Peyer's patch (tissue), 4 donors: ENCODE data around the gene PYDC2.

Source experiments
- POLR2A ChIP-seq, 2 donors: fragments of 450-650 bp; IDR thresholded peaks; one replicate each; pipeline ENCODE4 v1.5.1; 2017; ENCODE audit warnings: antibody characterized with exemption in 2 of 2, mild to moderate bottlenecking in 2 of 2, moderate library complexity in 2 of 2
- TF ChIP-seq, protein P1 (sequence below), 6 experiments: fragments of 450-650 bp in 4 of 6; fragments of 200-600 bp in 2 of 6; sonication (generic) in 1 of 6; IDR thresholded peaks; one replicate each; pipeline ENCODE4 v1.5.1; 2017 to 2019; ENCODE audit warnings: antibody characterized with exemption in 6 of 6, mild to moderate bottlenecking in 3 of 6, moderate library complexity in 1 of 6

GRCh38 chr3:191470080-191470479 is 9.1 kb downstream of the PYDC2 start:
- TF ChIP-seq POLR2A (IDR thresholded peaks at IDR 0.05), result no peak
- TF ChIP-seq, protein P1, sequence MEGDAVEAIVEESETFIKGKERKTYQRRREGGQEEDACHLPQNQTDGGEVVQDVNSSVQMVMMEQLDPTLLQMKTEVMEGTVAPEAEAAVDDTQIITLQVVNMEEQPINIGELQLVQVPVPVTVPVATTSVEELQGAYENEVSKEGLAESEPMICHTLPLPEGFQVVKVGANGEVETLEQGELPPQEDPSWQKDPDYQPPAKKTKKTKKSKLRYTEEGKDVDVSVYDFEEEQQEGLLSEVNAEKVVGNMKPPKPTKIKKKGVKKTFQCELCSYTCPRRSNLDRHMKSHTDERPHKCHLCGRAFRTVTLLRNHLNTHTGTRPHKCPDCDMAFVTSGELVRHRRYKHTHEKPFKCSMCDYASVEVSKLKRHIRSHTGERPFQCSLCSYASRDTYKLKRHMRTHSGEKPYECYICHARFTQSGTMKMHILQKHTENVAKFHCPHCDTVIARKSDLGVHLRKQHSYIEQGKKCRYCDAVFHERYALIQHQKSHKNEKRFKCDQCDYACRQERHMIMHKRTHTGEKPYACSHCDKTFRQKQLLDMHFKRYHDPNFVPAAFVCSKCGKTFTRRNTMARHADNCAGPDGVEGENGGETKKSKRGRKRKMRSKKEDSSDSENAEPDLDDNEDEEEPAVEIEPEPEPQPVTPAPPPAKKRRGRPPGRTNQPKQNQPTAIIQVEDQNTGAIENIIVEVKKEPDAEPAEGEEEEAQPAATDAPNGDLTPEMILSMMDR (IDR thresholded peaks at IDR 0.05), result no peak
